PC-9 (cell line): Measurements from ENCODE around the gene BCL6. TPM values are rescaled to one million over a fixed set of nuclear protein-coding genes. Genes with fewer than 3 reads are reported as not detected.
A peak's percentile ranks its signal among the peaks of the same experiment; 100 is the strongest.

ENCODE experiments used
- BruUV-seq: library from RNA; stranded (reverse); fragments of 400-500 nt; replicated peaks from 2 replicates; lab custom pipeline; 2021; lab: Mats Ljungman, UMichigan
- CTCF ChIA-PET: fragments of 300-600 bp; sonication (Branson Sonifier 250); formaldehyde crosslinking; loops from one replicate; lab custom pipeline; 2022; ENCODE audit warnings: antibody characterized with exemption; lab: Charles Lee
- POLR2A ChIA-PET: fragments of 300-600 bp; sonication (Branson Sonifier 250); formaldehyde crosslinking; loops from one replicate; lab custom pipeline; 2022; ENCODE audit warnings: antibody characterized with exemption; ENCODE audit not compliant: unreplicated experiment; lab: Charles Lee
- DNase-seq, 2 experiments: peaks; one replicate each; pipeline versions ENCODE4 v3.0.0 to v3.0.0-alpha.2; 2015 to 2022; ENCODE audit warnings: mixed read lengths in 1 of 2
- H2AFZ ChIP-seq: fragments of 200-600 bp; sonication (generic); 2 replicates; pipeline ENCODE4 v1.8.1; 2017; ENCODE audit warnings: antibody characterized with exemption
- H3F3A ChIP-seq: fragments of 200-600 bp; sonication (generic); 2 replicates; pipeline ENCODE4 v1.8.1; 2017; ENCODE audit warnings: antibody characterized with exemption, mild to moderate bottlenecking, low read depth; ENCODE audit not compliant: insufficient read depth
- H3K27ac ChIP-seq: fragments of 200-600 bp; sonication (generic); 2 replicates; pipeline ENCODE4 v1.6.1; 2016; ENCODE audit warnings: mixed run types
- H3K27me3 ChIP-seq: fragments of 200-600 bp; sonication (generic); 2 replicates; pipeline ENCODE4 v1.6.1; 2016; ENCODE audit warnings: low read depth, mixed run types; ENCODE audit not compliant: insufficient read depth
- H3K36me3 ChIP-seq: fragments of 200-600 bp; sonication (generic); 2 replicates; pipeline ENCODE4 v1.6.1; 2016; ENCODE audit warnings: low read depth, mixed run types
- H3K4me1 ChIP-seq: fragments of 200-600 bp; sonication (generic); replicated peaks from 2 replicates; pipeline ENCODE4 v1.6.1; 2016; ENCODE audit warnings: mixed run types; ENCODE audit not compliant: insufficient read depth
- H3K4me2 ChIP-seq: fragments of 200-600 bp; sonication (generic); 2 replicates; pipeline ENCODE4 v1.6.1; 2017; ENCODE audit warnings: mixed run types
- H3K4me3 ChIP-seq: fragments of 200-600 bp; sonication (generic); 2 replicates; pipeline ENCODE4 v1.6.1; 2016; ENCODE audit warnings: mixed run types
- H3K79me2 ChIP-seq: fragments of 200-600 bp; sonication (generic); 2 replicates; pipeline ENCODE4 v1.6.1; 2017; ENCODE audit warnings: low read depth, mixed run types
- H3K9me2 ChIP-seq: fragments of 200-600 bp; sonication (generic); 2 replicates; pipeline ENCODE4 v1.8.1; 2017; ENCODE audit warnings: mild to moderate bottlenecking; ENCODE audit not compliant: insufficient read depth
- H3K9me3 ChIP-seq: fragments of 200-600 bp; sonication (generic); 2 replicates; pipeline ENCODE4 v1.8.1; 2016; ENCODE audit warnings: low read depth; ENCODE audit not compliant: insufficient read depth
- H4K20me1 ChIP-seq: fragments of 200-600 bp; sonication (generic); 2 replicates; pipeline ENCODE4 v1.8.1; 2017; ENCODE audit not compliant: insufficient read depth
- CTCF ChIP-seq: fragments of 200-600 bp; sonication (generic); conservative IDR thresholded peaks from 2 replicates; pipeline ENCODE4 v1.6.1; 2017; ENCODE audit warnings: mixed run types, antibody characterized with exemption, mild to moderate bottlenecking, moderate library complexity
- EZH2 ChIP-seq: fragments of 200-600 bp; sonication (generic); IDR thresholded peaks from 2 replicates; pipeline ENCODE4 v1.8.0; 2017; ENCODE audit warnings: antibody characterized with exemption, low read depth
- intact Hi-C: fragments of 100-400 bp; cut with micrococcal nuclease; formaldehyde crosslinking; loops from one replicate; pipeline ENCODE4 v1.10.0; 2022; ENCODE audit not compliant: unreplicated experiment
- total RNA-seq: library from RNA; stranded (reverse); gene quantifications from 2 replicates; pipeline ENCODE4 v1.2.3, GENCODE V29; 2021

Gene BCL6
- total RNA-seq, 1 experiment from 2014 or later, result 42.2 TPM

GRCh38 chr3:187717572-187717971 is 27.7 kb downstream of the BCL6 start:
- no TSS peak for BruUV-seq
- H3K4me2 ChIP-seq, result no peak overlapping the region
- no peak for DNase-seq
- ChIA-PET CTCF (interaction anchor here (0.8 kb wide), 1 partner anchor 1709 kb away, joined by 3 read pairs; no protein-coding TSS in a partner anchor), POLR2A (no interaction called here)
- H3K27ac ChIP-seq, result no peak overlapping the region
- H3K27me3 ChIP-seq, result no peaks in the 10 kb centered on the region
- H3K4me3 ChIP-seq, result no peak overlapping the region
- no peak for TF ChIP-seq EZH2
- no peak for TF ChIP-seq CTCF
- no peaks in the 10 kb centered on the region for H3K9me3 ChIP-seq
- H3F3A ChIP-seq, result peaks cover 23% of the 10 kb centered on the region
- no peaks in the 10 kb centered on the region for H3K79me2 ChIP-seq
- 0 out of 2 replicates have a peak, but pooled peaks cover 8% of the 10 kb centered on the region for H4K20me1 ChIP-seq
- H3K4me1 ChIP-seq, result no peaks in the 10 kb centered on the region
- H2AFZ ChIP-seq, result no peak overlapping the region
- peaks cover 3% of the 10 kb centered on the region; the same call in 1 of the 2 replicates for H3K36me3 ChIP-seq
- intact Hi-C loops, result loop anchor here (10.0 kb wide), 3 partner anchors 1103 to 1733 kb away; partner anchors contain the start of genes AHSG and CRYGS
- no peaks in the 10 kb centered on the region for H3K9me2 ChIP-seq

GRCh38 chr3:187714404-187714979 is 30.8 kb downstream of the BCL6 start:
- Histone ChIP-seq H3K27me3 (no peaks in the 10 kb centered on the region), H3K9me3 (no peaks in the 10 kb centered on the region), H3K4me3 (no peak overlapping the region), H3K4me1 (no peaks in the 10 kb centered on the region), H2AFZ (no peak overlapping the region), H3K4me2 (no peak overlapping the region), H3K27ac (no peak overlapping the region), H4K20me1 (no peaks in the 10 kb centered on the region), H3K9me2 (no peaks in the 10 kb centered on the region), H3K36me3 (no peaks in the 10 kb centered on the region), H3F3A (peaks cover 3% of the 10 kb centered on the region; the same call in 1 of the 2 replicates), H3K79me2 (no peaks in the 10 kb centered on the region)
- intact Hi-C loops, result loop anchor here (1.0 to 10.0 kb wide), 6 partner anchors 35 to 1730 kb away; partner anchors contain the start of genes AHSG and CRYGS
- CTCF ChIA-PET, result interaction anchor here (0.6 to 1.3 kb wide), 5 partner anchors 25 to 752 kb away, joined by 3 to 5 read pairs (median 3); no protein-coding TSS in a partner anchor
- no TSS peak for BruUV-seq
- TF ChIP-seq EZH2 (no peak), CTCF (peak; percentile 99)
- POLR2A ChIA-PET, result no interaction called here
- peak; percentile 74 to 82 for DNase-seq

- intact Hi-C loops, result loop anchor here (10.0 kb wide), 3 partner anchors 1099 to 1729 kb away; partner anchors contain the start of genes AHSG and CRYGS
- Histone ChIP-seq H2AFZ (no peak overlapping the region), H3F3A (no peaks in the 10 kb centered on the region), H3K9me3 (no peaks in the 10 kb centered on the region), H3K9me2 (no peaks in the 10 kb centered on the region), H3K36me3 (no peaks in the 10 kb centered on the region), H4K20me1 (no peaks in the 10 kb centered on the region), H3K4me2 (peak overlapping the region; percentile 27; the same call in 1 of the 2 replicates), H3K4me3 (no peak overlapping the region), H3K4me1 (no peaks in the 10 kb centered on the region), H3K79me2 (no peaks in the 10 kb centered on the region), H3K27me3 (no peaks in the 10 kb centered on the region), H3K27ac (no peak overlapping the region)
- POLR2A ChIA-PET, result no interaction called here
- TF ChIP-seq CTCF, result no peak
- no peak for TF ChIP-seq EZH2
- CTCF ChIA-PET, result interaction anchor here (0.6 to 1.3 kb wide), 2 partner anchors 394 to 395 kb away, joined by 3 read pairs; no protein-coding TSS in a partner anchor
- no TSS peak for BruUV-seq
- peak in 1 of 2 experiments; percentile 44 for DNase-seq
These were observed 31.8 kb downstream of the BCL6 start for GRCh38 chr3:187713504-187713903.
